Measurements from ENCODE around the gene KIFC1. TPM values are rescaled to one million over a fixed set of nuclear protein-coding genes. Genes with fewer than 3 reads are reported as not detected.

KIFC1 gene
- total and polyA plus RNA-seq, 9 of the 15 experiments (the other 6 are each of a cell fraction or from before 2014, with no cell fraction given), result 1.3 to 95.2 (median 76.9) TPM

DNA sequence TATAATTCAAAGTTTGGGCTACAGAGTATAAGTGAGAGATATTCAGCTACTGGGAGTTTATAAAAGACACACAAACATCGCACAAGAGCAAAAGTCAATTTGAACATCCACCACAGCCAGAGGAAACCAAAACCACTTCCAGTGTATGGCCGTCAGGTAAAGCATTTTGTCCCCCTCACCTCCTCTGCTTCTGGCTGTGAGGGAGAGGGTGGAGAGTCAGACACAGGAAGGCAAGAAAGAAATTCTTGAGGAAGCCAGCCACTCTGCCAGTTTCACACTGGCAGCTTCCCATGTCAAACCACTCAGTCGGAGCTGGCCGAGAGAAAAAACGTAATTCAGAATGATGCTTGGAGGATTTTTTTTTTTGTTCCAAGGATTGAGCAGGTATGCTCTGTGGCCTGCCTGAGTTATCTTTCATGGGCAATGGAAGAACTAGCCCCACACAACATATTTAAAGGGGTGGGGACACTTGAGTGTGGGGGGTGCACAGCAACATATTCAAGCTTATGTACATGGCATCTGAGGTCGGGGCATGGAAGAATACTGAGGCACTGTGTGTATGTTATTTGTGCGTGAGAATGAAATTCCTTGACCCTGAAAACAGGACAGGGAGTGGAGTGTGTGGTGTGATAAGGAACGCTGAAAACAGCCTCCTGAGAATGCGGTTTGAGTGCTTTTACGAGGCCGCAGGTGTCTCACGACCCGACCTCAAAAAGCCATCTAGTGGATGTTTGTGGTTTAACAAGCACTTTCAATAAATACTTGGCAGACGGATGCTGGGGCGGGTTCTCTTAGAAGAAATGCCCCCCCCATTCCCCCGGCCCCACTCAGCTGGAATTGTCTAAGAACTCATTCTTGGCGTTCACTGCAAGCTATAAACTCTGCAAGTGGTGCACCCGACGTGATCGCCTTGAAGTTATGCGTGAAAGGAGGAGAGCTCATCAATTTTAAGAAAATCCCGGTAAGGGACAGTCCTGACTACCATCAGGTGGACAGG is 46.6 kb upstream of the KIFC1 start (continued):
- TF ChIP-seq, protein P1, sequence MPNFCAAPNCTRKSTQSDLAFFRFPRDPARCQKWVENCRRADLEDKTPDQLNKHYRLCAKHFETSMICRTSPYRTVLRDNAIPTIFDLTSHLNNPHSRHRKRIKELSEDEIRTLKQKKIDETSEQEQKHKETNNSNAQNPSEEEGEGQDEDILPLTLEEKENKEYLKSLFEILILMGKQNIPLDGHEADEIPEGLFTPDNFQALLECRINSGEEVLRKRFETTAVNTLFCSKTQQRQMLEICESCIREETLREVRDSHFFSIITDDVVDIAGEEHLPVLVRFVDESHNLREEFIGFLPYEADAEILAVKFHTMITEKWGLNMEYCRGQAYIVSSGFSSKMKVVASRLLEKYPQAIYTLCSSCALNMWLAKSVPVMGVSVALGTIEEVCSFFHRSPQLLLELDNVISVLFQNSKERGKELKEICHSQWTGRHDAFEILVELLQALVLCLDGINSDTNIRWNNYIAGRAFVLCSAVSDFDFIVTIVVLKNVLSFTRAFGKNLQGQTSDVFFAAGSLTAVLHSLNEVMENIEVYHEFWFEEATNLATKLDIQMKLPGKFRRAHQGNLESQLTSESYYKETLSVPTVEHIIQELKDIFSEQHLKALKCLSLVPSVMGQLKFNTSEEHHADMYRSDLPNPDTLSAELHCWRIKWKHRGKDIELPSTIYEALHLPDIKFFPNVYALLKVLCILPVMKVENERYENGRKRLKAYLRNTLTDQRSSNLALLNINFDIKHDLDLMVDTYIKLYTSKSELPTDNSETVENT (CRISPR knock-in tag; IDR thresholded peaks at IDR 0.05), result no peak
- TF ChIP-seq, protein P2, sequence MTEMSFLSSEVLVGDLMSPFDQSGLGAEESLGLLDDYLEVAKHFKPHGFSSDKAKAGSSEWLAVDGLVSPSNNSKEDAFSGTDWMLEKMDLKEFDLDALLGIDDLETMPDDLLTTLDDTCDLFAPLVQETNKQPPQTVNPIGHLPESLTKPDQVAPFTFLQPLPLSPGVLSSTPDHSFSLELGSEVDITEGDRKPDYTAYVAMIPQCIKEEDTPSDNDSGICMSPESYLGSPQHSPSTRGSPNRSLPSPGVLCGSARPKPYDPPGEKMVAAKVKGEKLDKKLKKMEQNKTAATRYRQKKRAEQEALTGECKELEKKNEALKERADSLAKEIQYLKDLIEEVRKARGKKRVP (CRISPR knock-in tag; IDR thresholded peaks at IDR 0.05), result no peak
- TF ChIP-seq MYNN (IDR thresholded peaks at IDR 0.05), result no peak; the same call in 1 of the 2 replicates
- TF ChIP-seq MYNN (CRISPR knock-in tag; IDR thresholded peaks at IDR 0.05), result no peak
- TF ChIP-seq ZNF77 (CRISPR knock-in tag; IDR thresholded peaks at IDR 0.05), result no peak
- no peak for TF ChIP-seq MCM3 (IDR thresholded peaks at IDR 0.05)
- no peak for TF ChIP-seq ARHGAP35 (IDR thresholded peaks at IDR 0.05; ENCODE audit: partially characterized antibody)
- no peak for TF ChIP-seq GATAD2B (IDR thresholded peaks at IDR 0.05; ENCODE audit: borderline replicate concordance)
- no peak for TF ChIP-seq ZNF133 (CRISPR knock-in tag; IDR thresholded peaks at IDR 0.05)
- TF ChIP-seq, protein P3, sequence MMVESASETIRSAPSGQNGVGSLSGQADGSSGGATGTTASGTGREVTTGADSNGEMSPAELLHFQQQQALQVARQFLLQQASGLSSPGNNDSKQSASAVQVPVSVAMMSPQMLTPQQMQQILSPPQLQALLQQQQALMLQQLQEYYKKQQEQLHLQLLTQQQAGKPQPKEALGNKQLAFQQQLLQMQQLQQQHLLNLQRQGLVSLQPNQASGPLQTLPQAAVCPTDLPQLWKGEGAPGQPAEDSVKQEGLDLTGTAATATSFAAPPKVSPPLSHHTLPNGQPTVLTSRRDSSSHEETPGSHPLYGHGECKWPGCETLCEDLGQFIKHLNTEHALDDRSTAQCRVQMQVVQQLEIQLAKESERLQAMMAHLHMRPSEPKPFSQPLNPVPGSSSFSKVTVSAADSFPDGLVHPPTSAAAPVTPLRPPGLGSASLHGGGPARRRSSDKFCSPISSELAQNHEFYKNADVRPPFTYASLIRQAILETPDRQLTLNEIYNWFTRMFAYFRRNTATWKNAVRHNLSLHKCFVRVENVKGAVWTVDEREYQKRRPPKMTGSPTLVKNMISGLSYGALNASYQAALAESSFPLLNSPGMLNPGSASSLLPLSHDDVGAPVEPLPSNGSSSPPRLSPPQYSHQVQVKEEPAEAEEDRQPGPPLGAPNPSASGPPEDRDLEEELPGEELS (CRISPR knock-in tag; IDR thresholded peaks at IDR 0.05; ENCODE audit: borderline replicate concordance), result 0 out of 2 replicates have a peak, but pooled peaks have one; percentile 25
- TF ChIP-seq MYC (IDR thresholded peaks at IDR 0.05; ENCODE audit: low read depth, low read length), result peak; percentile 27; the same call in 1 of the 2 replicates
- TF ChIP-seq MYC (CRISPR knock-in tag; IDR thresholded peaks at IDR 0.05; ENCODE audit: borderline replicate concordance, low read depth), result no peak
- TF ChIP-seq NR4A1 (CRISPR knock-in tag; IDR thresholded peaks at IDR 0.05), result no peak
- TF ChIP-seq NR4A1 (tag; IDR thresholded peaks at IDR 0.05), result no peak
- no peak for TF ChIP-seq GTF2F1 (IDR thresholded peaks at IDR 0.05; ENCODE audit: low read depth, low read length)
- peak; percentile 32 for TF ChIP-seq MEIS2 (IDR thresholded peaks at IDR 0.05; ENCODE audit: partially characterized antibody)
- TF ChIP-seq, protein P4, sequence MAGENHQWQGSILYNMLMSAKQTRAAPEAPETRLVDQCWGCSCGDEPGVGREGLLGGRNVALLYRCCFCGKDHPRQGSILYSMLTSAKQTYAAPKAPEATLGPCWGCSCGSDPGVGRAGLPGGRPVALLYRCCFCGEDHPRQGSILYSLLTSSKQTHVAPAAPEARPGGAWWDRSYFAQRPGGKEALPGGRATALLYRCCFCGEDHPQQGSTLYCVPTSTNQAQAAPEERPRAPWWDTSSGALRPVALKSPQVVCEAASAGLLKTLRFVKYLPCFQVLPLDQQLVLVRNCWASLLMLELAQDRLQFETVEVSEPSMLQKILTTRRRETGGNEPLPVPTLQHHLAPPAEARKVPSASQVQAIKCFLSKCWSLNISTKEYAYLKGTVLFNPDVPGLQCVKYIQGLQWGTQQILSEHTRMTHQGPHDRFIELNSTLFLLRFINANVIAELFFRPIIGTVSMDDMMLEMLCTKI (IDR thresholded peaks at IDR 0.05; ENCODE audit: partially characterized antibody), result no peak
- no peak for TF ChIP-seq HIVEP1 (CRISPR knock-in tag; IDR thresholded peaks at IDR 0.05)
- no peak for TF ChIP-seq ZFP36 (IDR thresholded peaks at IDR 0.05; ENCODE audit: low read depth, low read length, partially characterized antibody)
- no peak for TF ChIP-seq ZNF121 (CRISPR knock-in tag; conservative IDR thresholded peaks at IDR 0.05)
- 0 out of 2 replicates have a peak, but pooled peaks have one; percentile 36 for TF ChIP-seq ZNF232 (CRISPR knock-in tag; IDR thresholded peaks at IDR 0.05)
- TF ChIP-seq NCOA2 (IDR thresholded peaks at IDR 0.05; ENCODE audit: partially characterized antibody in 2 of 2), result no peak
- TF ChIP-seq KLF13 (tag; IDR thresholded peaks at IDR 0.05; ENCODE audit: borderline replicate concordance, low read depth), result no peak
